Limb (tissue), 2 donors: ENCODE measurements around the gene SPTAN1.

ENCODE experiments used
- DNase-seq, 2 donors: peaks; one replicate each; pipeline ENCODE4 v3.0.0-alpha.2; 2016; ENCODE audit errors: extremely low spot score in 2 of 2

Gene SPTAN1

GRCh38 chr9:128595471-128595870 is 43.1 kb downstream of the SPTAN1 start:
- no peak for DNase-seq

GRCh38 chr9:128600099-128600498 is 47.7 kb downstream of the SPTAN1 start:
- no peak for DNase-seq

- DNase-seq = no peak
Observed at GRCh38 chr9:128603697-128604096, 51.3 kb downstream of the SPTAN1 start.

GRCh38 chr9:128607642-128608350 is 55.4 kb downstream of the SPTAN1 start:
- peak; percentile 38 to 57 for DNase-seq

GRCh38 chr9:128610897-128611296 is 58.5 kb downstream of the SPTAN1 start:
- DNase-seq = no peak

GRCh38 chr9:128611600-128612394 is 59.4 kb downstream of the SPTAN1 start:
- no peak for DNase-seq

GRCh38 chr9:128614728-128615127 is 62.3 kb downstream of the SPTAN1 start:
- no peak for DNase-seq

GRCh38 chr9:128615571-128615970 is 63.2 kb downstream of the SPTAN1 start:
- no peak for DNase-seq

GRCh38 chr9:128617943-128618342 is 65.6 kb downstream of the SPTAN1 start:
- DNase-seq = no peak

- no peak for DNase-seq
Observed at GRCh38 chr9:128619127-128619526, 66.7 kb downstream of the SPTAN1 start.

GRCh38 chr9:128619779-128620178 is 67.4 kb downstream of the SPTAN1 start:
- no peak for DNase-seq

- DNase-seq = no peak
Observed at GRCh38 chr9:128621730-128622455, 69.5 kb downstream of the SPTAN1 start.

- DNase-seq = no peak
Observed at GRCh38 chr9:128624566-128624965, 72.2 kb downstream of the SPTAN1 start.

- DNase-seq = no peak
Observed at GRCh38 chr9:128625391-128626146, 73.2 kb downstream of the SPTAN1 start.

GRCh38 chr9:128626181-128626580 is 73.8 kb downstream of the SPTAN1 start:
- no peak for DNase-seq

GRCh38 chr9:128627127-128627715 is 74.8 kb downstream of the SPTAN1 start:
- DNase-seq = no peak

- no peak for DNase-seq
Observed at GRCh38 chr9:128627906-128628305, 75.5 kb downstream of the SPTAN1 start.

- no peak for DNase-seq
Observed at GRCh38 chr9:128628471-128629048, 76.2 kb downstream of the SPTAN1 start.

- no peak for DNase-seq
Observed at GRCh38 chr9:128629136-128629535, 76.7 kb downstream of the SPTAN1 start.

- no peak for DNase-seq
Observed at GRCh38 chr9:128629852-128630545, 77.6 kb downstream of the SPTAN1 start.
